ENCODE measurements around the gene IDNK.

Gene IDNK

DNA sequence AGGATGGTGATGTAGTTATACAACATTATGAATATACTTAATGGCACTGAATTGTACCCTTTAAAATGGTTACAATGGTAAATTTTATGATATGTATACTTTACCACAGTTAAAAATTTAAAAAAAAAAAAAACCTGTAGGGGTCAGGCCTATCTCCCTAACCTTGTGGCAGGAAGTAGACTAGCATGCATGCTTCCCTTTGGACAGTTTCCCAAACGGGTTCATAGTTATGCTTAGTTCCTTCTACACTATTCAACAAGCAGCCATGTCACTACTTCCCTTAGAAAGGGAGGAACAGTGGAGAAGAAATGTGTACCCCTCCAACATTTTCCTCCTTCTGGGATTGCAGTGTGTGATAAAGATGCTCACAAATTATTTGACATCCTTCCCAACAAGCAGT is 32.5 kb downstream of the IDNK start:
- POLR2A ChIA-PET (ENCODE audit: low non-redundant PET) = no interaction called here
- CTCF ChIA-PET = no interaction called here
- DNase-seq (ENCODE audit: low spot score) = no peak
- no peak overlapping the region for H3K27ac ChIP-seq
- TF ChIP-seq, protein P1, sequence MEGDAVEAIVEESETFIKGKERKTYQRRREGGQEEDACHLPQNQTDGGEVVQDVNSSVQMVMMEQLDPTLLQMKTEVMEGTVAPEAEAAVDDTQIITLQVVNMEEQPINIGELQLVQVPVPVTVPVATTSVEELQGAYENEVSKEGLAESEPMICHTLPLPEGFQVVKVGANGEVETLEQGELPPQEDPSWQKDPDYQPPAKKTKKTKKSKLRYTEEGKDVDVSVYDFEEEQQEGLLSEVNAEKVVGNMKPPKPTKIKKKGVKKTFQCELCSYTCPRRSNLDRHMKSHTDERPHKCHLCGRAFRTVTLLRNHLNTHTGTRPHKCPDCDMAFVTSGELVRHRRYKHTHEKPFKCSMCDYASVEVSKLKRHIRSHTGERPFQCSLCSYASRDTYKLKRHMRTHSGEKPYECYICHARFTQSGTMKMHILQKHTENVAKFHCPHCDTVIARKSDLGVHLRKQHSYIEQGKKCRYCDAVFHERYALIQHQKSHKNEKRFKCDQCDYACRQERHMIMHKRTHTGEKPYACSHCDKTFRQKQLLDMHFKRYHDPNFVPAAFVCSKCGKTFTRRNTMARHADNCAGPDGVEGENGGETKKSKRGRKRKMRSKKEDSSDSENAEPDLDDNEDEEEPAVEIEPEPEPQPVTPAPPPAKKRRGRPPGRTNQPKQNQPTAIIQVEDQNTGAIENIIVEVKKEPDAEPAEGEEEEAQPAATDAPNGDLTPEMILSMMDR (conservative IDR thresholded peaks at IDR 0.05; ENCODE audit: low read depth) = no peak

DNA sequence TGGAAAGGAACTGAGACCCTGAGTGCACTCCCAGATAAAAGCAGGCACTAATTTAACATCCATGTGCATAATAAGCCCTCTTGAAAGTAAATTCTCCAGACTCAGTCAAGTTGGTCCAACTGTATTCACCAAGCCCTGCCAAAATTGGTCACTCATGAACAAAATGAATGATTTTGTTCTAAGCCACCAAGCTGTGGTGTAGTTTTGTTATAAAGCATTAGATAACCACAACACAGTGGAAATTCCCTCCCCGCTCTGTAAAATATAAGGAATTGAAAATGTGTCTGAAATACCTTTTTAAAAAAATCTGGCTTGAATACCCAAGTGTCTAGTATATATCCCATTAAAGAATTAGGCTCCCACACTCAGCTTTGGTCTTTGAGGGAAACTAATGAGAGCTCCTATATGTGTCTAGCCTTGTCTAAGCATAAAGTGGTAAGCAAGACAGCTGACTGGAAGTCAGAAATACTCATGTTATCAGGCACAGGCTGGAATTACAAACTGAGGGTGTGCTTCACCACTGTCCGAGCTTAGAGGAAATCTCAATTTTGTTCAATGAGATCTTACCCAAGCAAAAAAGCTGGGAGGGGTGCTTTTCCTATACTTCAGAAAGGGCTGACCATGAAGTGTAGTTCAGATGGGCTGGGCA is 33.2 kb downstream of the IDNK start:
- TF ChIP-seq, protein P1 (conservative IDR thresholded peaks at IDR 0.05; ENCODE audit: low read depth) = no peak
- no peak for DNase-seq (ENCODE audit: low spot score)
- ChIA-PET POLR2A (ENCODE audit: low non-redundant PET) (no interaction called here), CTCF (no interaction called here)
- no peak overlapping the region for H3K27ac ChIP-seq

DNA sequence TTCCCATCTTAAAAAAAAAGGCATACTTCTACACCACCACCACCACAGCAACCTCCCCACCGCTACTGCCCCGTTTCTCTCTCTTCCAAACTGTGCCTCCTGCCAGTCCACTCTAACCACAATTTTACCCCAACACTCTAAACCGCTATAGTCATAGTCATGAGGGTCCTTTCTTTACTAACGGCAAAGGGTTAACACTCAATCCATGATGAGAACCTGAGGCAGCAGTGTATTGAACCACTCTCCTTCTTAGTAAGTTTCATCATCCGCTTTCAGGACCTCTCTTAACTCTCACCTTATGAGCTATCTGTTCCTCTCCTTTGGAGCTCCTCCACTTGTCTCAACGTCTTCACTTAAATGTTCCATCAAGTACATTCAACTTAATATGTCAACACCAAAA is 34.0 kb downstream of the IDNK start:
- ChIA-PET POLR2A (ENCODE audit: low non-redundant PET) (no interaction called here), CTCF (no interaction called here)
- no peak for DNase-seq (ENCODE audit: low spot score)
- TF ChIP-seq, protein P1 (conservative IDR thresholded peaks at IDR 0.05; ENCODE audit: low read depth) = no peak
- H3K27ac ChIP-seq = no peak overlapping the region

DNA sequence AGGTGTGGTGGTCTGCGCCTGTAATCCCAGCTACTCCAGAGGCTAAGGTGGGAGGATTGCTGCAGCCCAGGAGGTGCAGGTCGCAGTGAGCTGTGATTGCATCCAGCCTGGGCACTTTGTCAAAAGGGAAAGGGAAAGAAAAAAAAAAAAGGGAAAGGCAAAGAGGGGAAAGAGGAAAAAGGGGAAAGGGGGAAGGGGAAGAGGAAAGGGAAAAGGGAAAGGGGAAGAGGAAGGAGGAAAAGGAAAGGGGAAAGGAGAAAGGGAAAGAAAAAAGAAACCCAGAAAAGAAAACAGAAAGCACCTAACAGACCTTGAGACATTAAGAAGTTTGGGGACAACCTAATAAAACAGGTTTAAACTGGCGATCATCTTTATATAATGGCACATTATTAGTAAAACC is 40.0 kb downstream of the IDNK start:
- ChIA-PET POLR2A (ENCODE audit: low non-redundant PET) (no interaction called here), CTCF (interaction anchor here (0.6 to 1.7 kb wide), 3 partner anchors 87 to 597 kb away, joined by 3 to 6 read pairs (median 3); no protein-coding TSS in a partner anchor)
- DNase-seq (ENCODE audit: low spot score) = no peak
- H3K27ac ChIP-seq = no peak overlapping the region
- TF ChIP-seq, protein P1 (conservative IDR thresholded peaks at IDR 0.05; ENCODE audit: low read depth) = no peak

DNA sequence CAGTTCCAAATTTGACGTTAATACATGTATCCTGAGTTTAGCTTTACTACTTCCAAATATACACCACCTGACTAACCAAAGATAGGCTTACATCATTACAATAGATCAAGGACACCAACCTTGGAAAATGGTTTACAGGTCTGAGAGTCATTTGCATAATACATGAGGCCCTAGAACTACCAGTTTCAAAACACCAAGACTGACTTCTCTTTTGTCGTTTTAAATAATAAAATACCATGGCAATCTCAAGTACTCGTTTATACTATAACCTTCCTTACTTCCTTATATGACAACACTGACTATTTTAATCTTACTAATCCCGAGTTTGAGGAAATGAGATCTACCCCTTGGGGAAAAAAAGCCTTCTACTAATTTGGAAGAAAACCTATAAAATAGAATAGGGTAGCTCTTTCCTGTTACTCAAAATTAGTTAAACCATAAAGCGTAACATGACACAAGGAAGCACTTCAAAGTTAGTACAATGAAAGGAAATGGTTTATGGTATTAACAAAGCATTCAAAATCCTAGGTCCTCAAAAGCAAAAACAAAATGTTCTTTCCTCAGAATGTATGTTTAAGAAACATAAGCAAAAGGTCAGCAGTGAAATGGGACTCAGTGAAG is 42.7 kb downstream of the IDNK start:
- DNase-seq (ENCODE audit: low spot score) = no peak
- ChIA-PET POLR2A (ENCODE audit: low non-redundant PET) (no interaction called here), CTCF (interaction anchor here (0.7 kb wide), 1 partner anchor 32 kb away, joined by 4 read pairs; no protein-coding TSS in a partner anchor)

DNA sequence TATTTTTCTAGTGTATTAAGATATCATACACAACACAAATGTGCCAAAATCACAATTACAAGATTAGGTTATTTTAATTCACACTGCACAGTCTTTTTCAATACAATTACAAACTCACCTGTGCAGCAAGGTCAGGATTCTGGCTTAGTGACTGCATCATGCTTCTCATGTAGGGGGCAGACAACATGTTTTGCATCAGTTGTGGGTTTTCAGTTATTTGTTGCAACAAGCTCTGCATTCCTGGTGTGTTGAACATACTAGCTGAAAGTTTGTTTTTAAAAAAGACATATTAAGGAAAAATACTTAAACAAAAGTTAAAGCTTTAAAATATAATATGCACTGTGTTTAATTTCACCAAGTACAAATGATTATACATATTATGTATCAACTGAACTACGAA is 46.1 kb downstream of the IDNK start:
- TF ChIP-seq, protein P1 (conservative IDR thresholded peaks at IDR 0.05; ENCODE audit: low read depth) = no peak
- ChIA-PET CTCF (interaction anchor here (0.9 kb wide), 1 partner anchor 19 kb away, joined by 3 read pairs; no protein-coding TSS in a partner anchor), POLR2A (ENCODE audit: low non-redundant PET) (no interaction called here)
- no peak overlapping the region for H3K27ac ChIP-seq
- DNase-seq (ENCODE audit: low spot score) = no peak

More for the DNA sequence above, 42.7 kb downstream of the IDNK start:
- H3K27ac ChIP-seq = no peak overlapping the region
- TF ChIP-seq, protein P1 (conservative IDR thresholded peaks at IDR 0.05; ENCODE audit: low read depth) = no peak
